Measurements from ENCODE around the gene BCAP29. TPM values are rescaled to one million over a fixed set of nuclear protein-coding genes. Genes with fewer than 3 reads are reported as not detected.

BCAP29 gene
- total RNA-seq, 1 donor from 2014 or later = 25.0 TPM

DNA sequence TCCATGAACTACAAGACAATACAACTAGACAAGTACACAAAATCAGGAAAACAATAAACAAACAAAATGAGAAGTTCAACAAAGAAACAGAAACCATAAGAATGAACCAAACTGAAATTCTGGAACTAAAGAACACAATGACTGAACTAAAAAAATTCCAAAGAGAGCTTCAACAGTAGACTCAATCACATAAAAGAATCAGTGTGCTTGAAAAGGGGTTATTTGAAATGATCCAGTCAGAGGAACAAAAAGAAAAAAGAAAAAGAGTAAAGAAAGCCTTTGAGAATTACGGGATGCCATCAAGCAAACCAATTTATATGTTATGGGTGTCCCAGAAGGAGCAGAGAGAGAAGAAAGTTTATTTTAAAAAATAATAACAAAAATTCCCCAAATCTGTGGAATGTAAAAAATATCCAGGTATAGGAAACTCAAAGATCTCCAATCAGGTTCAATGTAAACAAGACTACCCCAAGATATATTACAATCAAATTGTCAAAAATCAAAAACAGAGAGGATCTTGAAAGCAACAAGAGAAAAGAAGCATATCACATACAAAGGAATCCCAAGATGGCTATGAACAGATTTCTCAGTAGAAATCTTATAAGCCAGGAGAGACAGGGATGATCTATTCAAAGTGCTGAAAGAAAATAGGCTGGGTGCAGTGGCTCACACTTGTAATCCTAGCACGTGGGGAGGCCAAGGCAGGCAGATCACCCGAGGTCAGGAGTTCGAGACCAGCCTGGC lies 35.0 kb upstream of the BCAP29 start:
- FAIRE-seq (no peak), DNase-seq (ENCODE audit: low read depth) (no peak)
- TF ChIP-seq, protein P1, sequence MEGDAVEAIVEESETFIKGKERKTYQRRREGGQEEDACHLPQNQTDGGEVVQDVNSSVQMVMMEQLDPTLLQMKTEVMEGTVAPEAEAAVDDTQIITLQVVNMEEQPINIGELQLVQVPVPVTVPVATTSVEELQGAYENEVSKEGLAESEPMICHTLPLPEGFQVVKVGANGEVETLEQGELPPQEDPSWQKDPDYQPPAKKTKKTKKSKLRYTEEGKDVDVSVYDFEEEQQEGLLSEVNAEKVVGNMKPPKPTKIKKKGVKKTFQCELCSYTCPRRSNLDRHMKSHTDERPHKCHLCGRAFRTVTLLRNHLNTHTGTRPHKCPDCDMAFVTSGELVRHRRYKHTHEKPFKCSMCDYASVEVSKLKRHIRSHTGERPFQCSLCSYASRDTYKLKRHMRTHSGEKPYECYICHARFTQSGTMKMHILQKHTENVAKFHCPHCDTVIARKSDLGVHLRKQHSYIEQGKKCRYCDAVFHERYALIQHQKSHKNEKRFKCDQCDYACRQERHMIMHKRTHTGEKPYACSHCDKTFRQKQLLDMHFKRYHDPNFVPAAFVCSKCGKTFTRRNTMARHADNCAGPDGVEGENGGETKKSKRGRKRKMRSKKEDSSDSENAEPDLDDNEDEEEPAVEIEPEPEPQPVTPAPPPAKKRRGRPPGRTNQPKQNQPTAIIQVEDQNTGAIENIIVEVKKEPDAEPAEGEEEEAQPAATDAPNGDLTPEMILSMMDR (IDR thresholded peaks at IDR 0.05; ENCODE audit: insufficient read depth, low read length, severe bottlenecking) = no peak
- H3K4me3 ChIP-seq (ENCODE audit: low read depth, low read length) = no peak overlapping the region
- no peaks in the 10 kb centered on the region for H3K27me3 ChIP-seq (ENCODE audit: control insufficient read depth, insufficient read depth, low read length)
- H3K36me3 ChIP-seq (ENCODE audit: control insufficient read depth, insufficient read depth, low read length) = peaks cover 5% of the 10 kb centered on the region

DNA sequence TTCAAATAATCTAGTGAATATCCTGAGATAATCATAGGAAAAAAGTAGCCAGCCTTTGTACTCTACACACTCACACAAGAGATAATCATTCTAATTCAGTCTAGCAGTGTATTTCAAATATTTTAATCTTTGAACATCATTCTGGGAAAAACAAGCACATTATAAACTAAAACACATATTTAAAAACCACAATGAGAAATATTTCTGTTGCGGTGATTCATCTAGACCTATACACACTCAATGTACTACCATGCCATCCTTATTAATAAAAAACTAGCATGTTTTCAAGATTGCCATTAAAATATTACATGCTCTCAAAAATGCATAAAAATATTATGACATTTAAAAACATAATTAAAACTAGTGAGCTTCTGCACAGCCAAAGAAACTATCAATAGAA lies 28.1 kb upstream of the BCAP29 start:
- H3K36me3 ChIP-seq (ENCODE audit: control insufficient read depth, insufficient read depth, low read length) = peaks cover 4% of the 10 kb centered on the region
- no peak overlapping the region for H3K4me3 ChIP-seq (ENCODE audit: low read depth, low read length)
- DNase-seq (ENCODE audit: low read depth) (no peak), FAIRE-seq (no peak)
- no peaks in the 10 kb centered on the region for H3K27me3 ChIP-seq (ENCODE audit: control insufficient read depth, insufficient read depth, low read length)
- TF ChIP-seq, protein P1 (IDR thresholded peaks at IDR 0.05; ENCODE audit: insufficient read depth, low read length, severe bottlenecking) = no peak

DNA sequence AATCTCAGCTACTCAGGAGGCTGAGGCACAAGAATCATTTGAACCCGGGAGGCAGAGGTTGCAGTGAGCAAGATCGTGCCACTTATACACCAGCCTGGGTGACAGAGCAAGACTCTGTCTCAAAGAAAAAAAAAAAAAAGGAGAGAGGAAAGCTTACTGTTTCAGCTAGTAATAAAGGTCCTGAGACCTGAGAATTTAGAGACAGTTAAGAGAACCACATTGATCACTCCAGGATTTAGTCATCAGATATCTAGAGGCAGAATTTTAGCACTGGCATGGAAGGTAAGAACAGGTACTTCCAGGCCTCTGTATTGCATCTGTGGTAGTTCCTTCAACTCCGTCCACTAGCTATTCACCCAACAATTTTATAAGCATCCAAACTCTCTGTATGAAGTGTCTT lies 24.2 kb upstream of the BCAP29 start:
- peaks cover 3% of the 10 kb centered on the region for H3K36me3 ChIP-seq (ENCODE audit: control insufficient read depth, insufficient read depth, low read length)
- no peak for DNase-seq (ENCODE audit: low read depth)
- TF ChIP-seq, protein P1 (IDR thresholded peaks at IDR 0.05; ENCODE audit: insufficient read depth, low read length, severe bottlenecking) = no peak
- H3K4me3 ChIP-seq (ENCODE audit: low read depth, low read length) = no peak overlapping the region
- no peak for FAIRE-seq
- no peaks in the 10 kb centered on the region for H3K27me3 ChIP-seq (ENCODE audit: control insufficient read depth, insufficient read depth, low read length)

DNA sequence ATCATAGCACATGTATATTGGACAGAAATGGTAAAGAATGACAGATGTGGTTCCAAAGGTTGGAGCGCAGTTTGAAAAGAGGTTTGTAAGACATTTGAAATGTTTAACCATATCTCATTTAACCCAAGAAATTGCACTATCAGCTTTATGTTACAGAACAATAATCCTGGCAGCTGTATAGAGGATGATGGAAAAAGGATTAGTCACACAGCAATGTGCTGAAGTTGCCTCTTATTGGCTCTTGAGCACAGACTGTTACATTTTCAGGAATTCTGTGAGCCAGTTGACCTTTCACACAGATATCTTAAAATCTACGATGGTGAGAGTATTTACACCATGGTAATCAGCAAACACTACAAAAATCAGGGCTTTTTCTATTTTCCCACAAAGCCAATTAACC lies 20.2 kb upstream of the BCAP29 start:
- Histone ChIP-seq H3K27me3 (ENCODE audit: control insufficient read depth, insufficient read depth, low read length) (no peaks in the 10 kb centered on the region), H3K4me3 (ENCODE audit: low read depth, low read length) (no peak overlapping the region), H3K36me3 (ENCODE audit: control insufficient read depth, insufficient read depth, low read length) (peaks cover under 1% of the 10 kb centered on the region)
- TF ChIP-seq, protein P1 (IDR thresholded peaks at IDR 0.05; ENCODE audit: insufficient read depth, low read length, severe bottlenecking) = no peak
- no peak for FAIRE-seq
- peak; percentile 74 for DNase-seq (ENCODE audit: low read depth)

DNA sequence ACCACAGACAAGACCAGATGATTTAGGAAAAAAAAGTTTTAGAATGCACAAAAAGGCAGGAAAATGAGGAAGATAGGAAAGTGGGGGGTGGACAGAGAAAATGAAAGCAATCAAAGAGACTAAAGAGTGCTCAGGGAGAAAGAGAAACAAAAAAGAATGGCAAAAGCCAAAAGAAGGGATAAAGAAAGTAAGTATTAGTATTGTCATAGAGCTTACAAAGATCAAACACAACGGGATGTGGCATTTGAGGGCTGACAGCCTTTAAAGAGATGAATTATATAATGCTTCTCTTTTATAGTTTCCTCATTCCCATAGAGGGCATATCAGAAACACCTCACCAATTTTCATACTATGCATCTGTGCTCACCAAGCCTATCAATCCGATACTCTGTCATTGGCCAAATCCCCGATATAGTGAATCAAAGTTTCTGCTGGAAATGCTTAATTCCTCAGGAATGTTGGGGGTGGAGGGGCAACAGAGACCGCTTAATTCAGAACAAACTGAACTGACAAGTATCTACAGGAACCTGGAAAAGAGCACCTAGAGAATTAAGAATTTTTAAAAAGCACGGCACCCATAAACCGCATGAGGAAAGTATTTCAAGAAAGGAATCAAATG lies 19.0 kb upstream of the BCAP29 start:
- no peaks in the 10 kb centered on the region for H3K36me3 ChIP-seq (ENCODE audit: control insufficient read depth, insufficient read depth, low read length)
- DNase-seq (ENCODE audit: low read depth) = peak; percentile 84
- FAIRE-seq = no peak
- H3K4me3 ChIP-seq (ENCODE audit: low read depth, low read length) = no peak overlapping the region
- TF ChIP-seq, protein P1 (IDR thresholded peaks at IDR 0.05; ENCODE audit: insufficient read depth, low read length, severe bottlenecking) = no peak
- no peaks in the 10 kb centered on the region for H3K27me3 ChIP-seq (ENCODE audit: control insufficient read depth, insufficient read depth, low read length)
